ENCODE data around the gene CLASP1. TPM values are rescaled to one million over a fixed set of nuclear protein-coding genes. Genes with fewer than 3 reads are reported as not detected.
"Not testable (repeated sequence)": the region's sequence is repeated elsewhere in the genome, so short reads cannot be mapped to it uniquely, and the experiment has no call there.

CLASP1 gene
- total and polyA plus RNA-seq, 11 donors, result 16.0 to 84.5 (median 60.2) TPM

DNA sequence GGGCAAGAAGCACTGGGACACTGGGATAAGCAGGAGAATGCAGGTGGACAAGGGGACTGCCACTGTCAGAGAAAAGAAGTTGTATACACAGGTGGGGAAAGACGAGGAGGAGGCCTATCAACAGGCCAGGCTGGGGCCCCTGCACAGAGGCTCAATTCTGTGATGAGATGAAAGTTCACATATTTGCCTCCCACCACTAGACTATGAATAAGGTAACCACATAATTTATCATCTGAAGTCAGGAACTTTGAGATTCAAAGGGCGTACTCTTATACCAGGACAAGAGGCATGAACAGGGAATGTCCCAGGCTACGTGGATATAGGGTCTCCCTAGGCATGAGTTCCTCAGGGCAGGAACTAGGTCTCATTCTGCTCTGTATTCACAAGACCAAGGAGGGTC, 84.4 kb downstream of the CLASP1 start:
- no peak for ATAC-seq
- TF ChIP-seq, protein P1, sequence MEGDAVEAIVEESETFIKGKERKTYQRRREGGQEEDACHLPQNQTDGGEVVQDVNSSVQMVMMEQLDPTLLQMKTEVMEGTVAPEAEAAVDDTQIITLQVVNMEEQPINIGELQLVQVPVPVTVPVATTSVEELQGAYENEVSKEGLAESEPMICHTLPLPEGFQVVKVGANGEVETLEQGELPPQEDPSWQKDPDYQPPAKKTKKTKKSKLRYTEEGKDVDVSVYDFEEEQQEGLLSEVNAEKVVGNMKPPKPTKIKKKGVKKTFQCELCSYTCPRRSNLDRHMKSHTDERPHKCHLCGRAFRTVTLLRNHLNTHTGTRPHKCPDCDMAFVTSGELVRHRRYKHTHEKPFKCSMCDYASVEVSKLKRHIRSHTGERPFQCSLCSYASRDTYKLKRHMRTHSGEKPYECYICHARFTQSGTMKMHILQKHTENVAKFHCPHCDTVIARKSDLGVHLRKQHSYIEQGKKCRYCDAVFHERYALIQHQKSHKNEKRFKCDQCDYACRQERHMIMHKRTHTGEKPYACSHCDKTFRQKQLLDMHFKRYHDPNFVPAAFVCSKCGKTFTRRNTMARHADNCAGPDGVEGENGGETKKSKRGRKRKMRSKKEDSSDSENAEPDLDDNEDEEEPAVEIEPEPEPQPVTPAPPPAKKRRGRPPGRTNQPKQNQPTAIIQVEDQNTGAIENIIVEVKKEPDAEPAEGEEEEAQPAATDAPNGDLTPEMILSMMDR (IDR thresholded peaks at IDR 0.05), result no peak
- no peak for TF ChIP-seq POLR2A (IDR thresholded peaks at IDR 0.05)
- Histone ChIP-seq H3K9me3 (no peaks in the 10 kb centered on the region), H3K4me3 (no peak overlapping the region), H3K27ac (peak overlapping the region in 8 of 12 donors; percentile 7 to 75 (median 44)), H3K4me1 (peaks cover 0 to 80% (median 56%) of the 10 kb centered on the region in 12 donors), H3K27me3 (no peaks in the 10 kb centered on the region), H3K36me3 (no peaks in the 10 kb centered on the region)
- no peak for DNase-seq
- 67 to 95% (median 91%) methylated on average over 3 of the region's 3 CpGs for WGBS, 4 donors
- intact Hi-C loops (cut with DNase I), result no loop called here

DNA sequence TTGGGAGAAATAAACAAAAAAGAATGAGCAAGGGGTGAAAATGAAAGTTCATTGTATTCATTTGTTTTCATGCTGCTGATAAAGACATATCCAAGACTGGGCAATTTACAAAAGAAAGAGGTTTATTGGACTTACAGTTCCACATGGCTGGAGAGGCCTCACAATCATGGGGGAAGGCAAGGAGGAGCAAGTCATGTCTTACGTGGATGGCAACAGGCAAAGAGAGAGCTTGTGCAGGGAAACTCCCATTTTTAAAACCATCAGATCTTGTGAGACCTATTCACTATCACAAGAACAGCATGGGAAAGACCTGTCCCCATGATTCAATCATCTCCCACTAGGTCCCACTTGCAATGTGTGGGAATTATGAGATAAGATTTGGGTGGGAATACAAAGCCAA, 85.5 kb downstream of the CLASP1 start:
- ATAC-seq; intact Hi-C loops (cut with DNase I); H3K36me3 ChIP-seq; DNase-seq; H3K9me3 ChIP-seq; H3K27me3 ChIP-seq; H3K4me3 ChIP-seq: not testable (repeated sequence)
- WGBS, 4 donors, result 59 to 87% (median 69%) methylated on average over 1 of the region's 1 CpG
- peaks cover 0 to 78% (median 55%) of the 10 kb centered on the region in 12 donors for H3K4me1 ChIP-seq
- H3K27ac ChIP-seq, result peak overlapping the region in 2 of 12 donors; percentile 8 to 26

DNA sequence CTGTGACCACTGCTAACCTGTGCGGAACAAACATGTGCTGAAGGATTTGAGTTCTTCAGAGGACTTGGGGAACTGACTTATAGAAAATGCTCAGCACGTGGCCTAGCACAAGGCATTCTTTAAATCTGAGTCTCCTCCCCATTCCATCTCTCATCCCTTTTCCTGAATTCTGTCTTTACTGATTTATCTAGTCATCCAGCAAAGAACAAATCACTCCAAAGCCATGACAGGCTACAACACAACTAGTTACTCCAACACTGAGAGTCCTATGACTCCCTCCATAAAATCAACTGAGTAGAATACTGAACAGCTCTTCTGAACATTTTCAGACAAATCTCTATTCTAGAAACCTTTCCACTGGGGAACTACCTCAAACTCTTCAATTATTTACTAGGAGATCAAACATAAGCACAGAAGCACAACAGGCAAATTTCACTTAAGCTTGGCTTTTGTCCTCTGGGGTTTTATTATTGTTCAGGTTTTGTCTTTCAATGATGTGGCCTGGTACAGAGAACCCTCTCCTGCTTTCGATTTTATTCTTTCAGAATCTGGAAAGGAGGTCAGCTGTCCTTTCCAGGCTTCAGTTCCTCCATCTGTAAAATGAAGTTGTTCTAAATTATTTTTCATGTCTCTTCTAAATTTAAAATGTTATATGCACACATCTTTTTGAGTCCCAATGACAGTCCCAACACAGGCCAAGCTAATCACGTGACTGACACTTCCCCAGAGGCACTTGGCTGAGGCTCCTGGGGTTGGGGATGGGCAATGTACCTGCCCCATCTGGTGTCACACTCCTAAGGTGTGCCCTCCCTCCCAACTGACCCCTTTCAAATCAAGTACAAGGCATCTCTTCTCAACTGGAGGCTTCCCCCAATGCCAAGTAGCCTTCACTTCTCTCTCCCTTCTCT, 86.7 kb downstream of the CLASP1 start:
- ATAC-seq, result no peak
- peaks cover 0 to 77% (median 55%) of the 10 kb centered on the region in 12 donors for H3K4me1 ChIP-seq
- no peaks in the 10 kb centered on the region for H3K36me3 ChIP-seq
- no peaks in the 10 kb centered on the region for H3K27me3 ChIP-seq
- no peak overlapping the region for H3K4me3 ChIP-seq
- H3K9me3 ChIP-seq, result no peaks in the 10 kb centered on the region
- intact Hi-C loops (cut with DNase I), result no loop called here
- no peak for DNase-seq
- peak overlapping the region in 2 of 12 donors; percentile 8 to 19 for H3K27ac ChIP-seq
- TF ChIP-seq, protein P1 (IDR thresholded peaks at IDR 0.05), result no peak
- no peak for TF ChIP-seq POLR2A (IDR thresholded peaks at IDR 0.05)
- 74 to 85% (median 78%) methylated on average over 4 of the region's 4 CpGs for WGBS, 4 donors

DNA sequence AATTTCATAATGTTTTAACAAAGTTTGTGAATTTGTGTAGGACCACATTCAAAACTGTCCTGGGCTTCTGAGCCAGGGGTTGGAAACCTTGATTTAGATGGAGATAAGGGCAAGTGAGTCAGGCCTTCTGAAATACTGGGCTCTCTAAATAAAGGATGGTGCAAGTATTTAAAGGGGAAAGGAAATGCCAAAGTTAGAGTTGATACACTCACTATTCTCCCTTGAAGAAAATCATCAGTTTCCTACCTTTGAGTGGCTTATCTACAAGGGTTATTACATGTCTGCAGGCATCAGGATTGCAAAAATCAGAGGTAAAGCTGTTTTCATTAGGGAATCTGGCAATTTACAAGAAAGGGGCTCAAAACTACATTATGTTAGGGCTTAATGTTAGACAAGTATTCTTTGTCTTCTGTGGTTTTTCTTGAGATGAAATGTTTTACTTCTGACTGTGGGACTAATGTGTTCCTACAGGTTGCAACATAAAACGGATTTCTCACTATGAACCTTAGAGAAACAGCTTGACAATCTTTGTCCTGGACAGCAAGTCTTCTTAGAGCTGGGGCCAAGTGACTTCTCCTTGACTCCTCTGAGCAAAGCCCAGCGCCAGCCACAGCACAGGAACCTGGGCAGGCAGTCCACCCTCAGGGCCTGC, 87.5 kb downstream of the CLASP1 start:
- H3K4me1 ChIP-seq, result peaks cover 0 to 80% (median 53%) of the 10 kb centered on the region in 12 donors
- DNase-seq, result no peak

More for the DNA sequence above, 87.5 kb downstream of the CLASP1 start:
- H3K9me3 ChIP-seq, result no peaks in the 10 kb centered on the region
- H3K4me3 ChIP-seq, result no peak overlapping the region
- H3K27ac ChIP-seq, result no peak overlapping the region
- 88 to 94% (median 91%) methylated on average over 1 to 2 of the region's 2 CpGs for whole genome bisulfite sequencing, 4 donors
- H3K36me3 ChIP-seq, result no peaks in the 10 kb centered on the region
- ATAC-seq, result no peak
- TF ChIP-seq POLR2A (IDR thresholded peaks at IDR 0.05), result no peak
- TF ChIP-seq, protein P1 (IDR thresholded peaks at IDR 0.05), result no peak
- no peaks in the 10 kb centered on the region for H3K27me3 ChIP-seq
- intact Hi-C loops (cut with DNase I), result no loop called here

Data from heart left ventricle (tissue), 16 donors.